GM19455 (cell line): ENCODE results near the gene EPHB6.
A peak's percentile ranks its signal among the peaks of the same experiment; 100 is the strongest.

Source experiments
- ATAC-seq: cut with Tn5 transposase; IDR thresholded peaks from one replicate; pipeline ENCODE4 v1.9.1; 2021; ENCODE audit not compliant: unreplicated experiment

Gene EPHB6

DNA sequence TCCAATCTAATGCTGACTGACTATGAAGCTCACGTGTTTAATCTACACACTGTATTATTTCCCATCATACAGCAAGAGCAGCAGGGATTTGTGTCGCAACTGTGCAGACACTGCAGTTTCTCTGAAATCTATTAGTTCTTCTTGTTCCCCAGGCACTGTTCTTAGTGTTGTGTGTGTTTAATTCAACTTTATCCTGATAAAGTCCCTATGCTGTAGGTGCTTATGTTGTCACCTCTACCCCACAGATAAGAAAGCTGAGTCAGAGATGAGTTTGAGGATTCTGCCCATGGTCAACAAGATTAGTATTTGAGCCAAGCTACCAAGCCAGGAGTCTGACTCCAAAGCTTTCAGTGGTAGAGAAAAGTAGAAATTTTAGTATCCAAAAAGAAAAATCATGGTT, 22.5 kb upstream of the EPHB6 start:
- no peak for ATAC-seq

DNA sequence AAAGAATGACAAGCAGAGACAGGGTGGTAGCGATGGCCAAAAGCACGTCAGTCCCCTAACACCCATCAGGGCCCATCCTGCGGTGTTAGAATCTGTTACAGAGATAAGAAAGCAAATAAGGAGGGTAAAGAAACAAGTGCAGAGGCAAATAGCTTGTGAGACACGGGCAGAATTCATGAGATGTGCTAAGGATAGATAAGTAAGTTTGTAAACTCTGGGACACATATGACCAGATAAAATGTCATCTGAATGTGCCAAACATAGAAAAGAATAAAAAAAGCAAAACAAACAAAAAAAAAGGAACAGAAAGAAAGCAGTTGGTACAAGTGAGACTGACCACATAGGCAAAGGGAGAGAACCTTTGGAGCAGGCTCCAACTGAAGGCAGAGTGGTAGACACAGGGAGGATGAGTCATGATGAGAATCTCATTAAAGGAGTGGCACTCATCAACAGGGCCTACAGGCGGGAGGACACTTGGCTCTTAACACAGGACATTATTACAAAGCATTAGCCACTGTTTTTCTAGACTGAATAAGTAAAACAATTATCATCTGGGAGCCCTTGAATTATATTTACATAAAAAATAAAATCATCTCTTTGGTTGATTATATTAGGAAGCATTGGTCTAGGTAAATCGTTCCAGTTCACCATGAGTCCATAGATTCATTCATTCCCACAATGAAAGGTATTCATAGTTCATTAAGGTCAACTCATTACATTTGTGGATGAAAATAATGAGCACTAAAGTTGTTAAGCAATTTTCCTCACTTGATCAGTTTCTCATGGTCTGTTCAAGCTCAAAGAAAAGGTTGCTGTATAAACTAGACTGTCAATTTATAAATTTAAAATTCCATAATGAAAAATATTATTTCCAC, 21.5 kb upstream of the EPHB6 start:
- no peak for ATAC-seq

DNA sequence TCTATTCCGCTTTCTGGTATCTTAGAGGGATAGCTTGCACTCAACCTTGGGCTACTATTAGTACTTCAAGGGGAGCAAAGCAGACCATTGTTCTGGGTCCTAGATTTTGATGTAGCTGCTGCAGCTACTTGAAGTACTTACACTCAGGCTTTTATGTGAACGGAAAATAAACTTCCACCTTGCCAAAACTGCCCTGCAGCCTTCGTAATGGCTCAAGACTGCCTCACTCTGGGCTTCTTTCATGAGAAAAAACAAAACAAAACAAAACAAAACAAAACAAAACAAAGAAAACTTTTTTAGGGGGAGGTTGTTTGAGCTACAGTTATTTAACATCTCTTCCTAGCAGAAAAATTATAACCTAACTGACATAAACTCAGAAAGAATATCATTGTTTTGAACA, 19.4 kb upstream of the EPHB6 start:
- ATAC-seq, result no peak

DNA sequence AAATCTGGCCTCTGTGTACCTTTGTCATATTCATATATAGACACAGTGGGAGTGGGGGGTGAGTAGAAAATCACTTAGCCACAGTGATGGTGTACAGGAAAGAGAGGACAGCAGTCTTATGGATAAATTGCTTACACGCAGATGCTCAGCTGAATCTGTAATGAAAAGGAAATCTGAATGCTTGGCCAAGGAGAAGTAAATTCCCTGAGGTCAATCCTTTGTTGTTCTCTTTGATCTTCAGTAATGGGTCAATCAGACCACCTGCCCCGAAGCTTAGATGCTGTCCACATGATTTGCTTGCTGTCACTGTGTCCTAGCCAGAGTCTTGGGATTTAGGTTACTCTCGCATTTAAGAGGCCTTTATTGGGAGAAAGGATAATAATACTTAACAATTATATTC, 18.4 kb upstream of the EPHB6 start:
- ATAC-seq, result no peak

DNA sequence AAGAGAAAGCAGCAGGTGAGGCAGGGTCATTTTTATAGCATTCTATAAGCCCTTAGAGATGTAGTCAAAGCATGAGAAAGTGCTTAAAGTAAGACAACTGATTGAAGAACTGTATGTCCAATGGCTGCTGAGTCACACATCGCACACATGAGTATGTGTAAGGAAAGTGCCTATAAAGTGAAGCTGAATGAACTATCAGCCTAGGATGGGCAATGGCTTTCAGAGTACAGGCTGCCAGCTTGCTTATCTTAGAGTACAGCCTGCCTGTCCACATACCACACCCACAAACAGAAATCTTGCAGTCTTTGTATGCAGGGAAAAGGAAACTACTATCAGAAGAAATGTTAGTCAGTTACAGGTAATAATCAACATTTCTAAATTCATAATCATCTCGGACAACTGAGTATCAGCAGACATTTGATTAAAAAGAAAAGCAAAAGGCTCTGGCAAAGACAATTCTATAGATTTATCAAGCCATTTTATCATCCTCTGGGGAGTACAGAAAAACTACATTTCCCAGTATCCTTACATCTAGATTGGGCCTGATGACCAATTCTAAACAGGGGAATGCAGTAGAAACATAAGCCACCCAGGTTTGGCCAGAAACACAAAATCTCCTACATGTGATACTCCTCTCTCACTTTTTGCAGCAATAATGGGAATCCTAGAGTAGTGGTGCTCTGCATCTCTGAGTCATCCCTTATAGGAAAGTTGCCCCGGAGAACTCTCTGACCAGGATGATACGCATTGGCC, 16.2 kb upstream of the EPHB6 start:
- no peak for ATAC-seq

DNA sequence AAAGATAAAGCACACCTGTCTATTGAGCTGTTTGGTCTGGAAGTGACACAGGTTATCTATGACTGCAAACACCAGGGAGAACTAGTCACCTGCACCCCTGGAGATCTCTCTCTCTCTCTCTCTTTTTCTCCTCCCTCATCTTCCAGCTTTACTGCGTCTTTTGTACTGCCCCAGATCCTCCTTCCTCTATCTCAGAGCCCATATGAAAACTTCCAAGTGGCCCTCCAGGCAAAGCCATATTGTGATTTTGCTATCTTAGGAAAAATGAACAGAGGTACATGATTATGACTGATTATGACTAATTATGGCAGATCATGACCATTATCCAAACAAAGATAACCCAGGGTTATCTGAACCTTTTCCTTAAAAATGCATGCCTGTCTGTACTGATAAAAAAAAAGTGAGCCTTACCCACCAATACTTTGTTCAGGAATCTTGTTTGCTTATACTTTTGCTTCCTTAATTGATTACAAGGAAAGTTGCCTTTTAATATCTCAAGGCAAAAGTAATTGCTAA, 12.6 kb upstream of the EPHB6 start:
- ATAC-seq, result no peak

DNA sequence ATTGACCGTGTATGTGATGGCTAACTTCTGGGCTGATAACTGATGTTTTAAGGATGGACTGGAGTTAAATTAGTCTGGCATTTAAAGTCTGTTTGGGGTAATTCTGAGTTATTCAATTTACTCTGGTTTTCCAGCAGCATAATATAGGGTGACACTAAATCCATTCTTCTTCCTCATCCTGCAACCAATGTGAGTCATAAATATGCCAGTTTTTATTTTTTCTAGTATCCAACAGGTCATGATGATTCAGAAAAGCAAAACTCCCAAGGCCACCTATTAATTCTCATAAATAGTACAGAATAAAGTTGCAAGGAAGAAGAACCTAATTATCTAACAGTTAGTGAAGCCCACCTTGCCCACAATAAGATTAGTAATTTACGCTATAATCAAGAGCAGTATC, 7.5 kb upstream of the EPHB6 start:
- no peak for ATAC-seq

DNA sequence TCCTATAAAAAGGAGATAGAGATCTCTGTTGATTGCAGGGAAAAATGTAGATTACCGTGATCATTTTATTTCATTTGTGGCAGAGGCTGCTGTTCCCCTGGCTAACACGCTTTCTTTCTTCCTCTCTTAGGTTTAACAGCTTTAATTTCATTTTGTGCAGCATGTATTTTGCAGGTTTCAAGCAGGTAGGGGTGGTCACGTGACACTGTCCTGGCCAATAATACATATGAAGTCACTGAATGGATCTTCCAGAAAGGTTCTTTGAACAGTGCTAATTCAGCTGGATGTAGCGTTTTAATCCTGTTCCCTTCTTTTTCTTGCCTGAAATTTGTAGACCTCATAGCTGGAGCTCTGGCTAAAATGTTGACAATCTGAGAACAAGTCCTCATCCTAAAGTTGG, 3.6 kb upstream of the EPHB6 start:
- no peak for ATAC-seq

DNA sequence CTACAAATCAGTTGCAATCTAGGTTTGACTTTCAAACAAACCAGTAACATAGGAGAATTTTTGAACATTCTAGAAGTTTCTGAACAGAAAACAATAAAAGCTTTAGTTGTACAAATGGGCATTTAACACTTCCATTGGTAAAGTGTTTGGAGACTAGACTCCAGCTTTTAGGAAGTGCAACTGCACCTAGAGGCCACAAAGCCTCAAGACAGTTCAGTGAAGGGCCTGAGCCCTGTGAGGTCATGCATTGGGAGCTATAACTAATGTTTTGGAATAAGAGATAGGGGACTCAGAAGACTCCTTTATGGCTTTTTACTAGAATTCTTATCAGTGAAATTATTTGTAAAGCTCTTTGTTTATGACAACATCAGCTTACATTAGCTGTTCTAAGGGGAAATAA, 3.0 kb upstream of the EPHB6 start:
- no peak for ATAC-seq

DNA sequence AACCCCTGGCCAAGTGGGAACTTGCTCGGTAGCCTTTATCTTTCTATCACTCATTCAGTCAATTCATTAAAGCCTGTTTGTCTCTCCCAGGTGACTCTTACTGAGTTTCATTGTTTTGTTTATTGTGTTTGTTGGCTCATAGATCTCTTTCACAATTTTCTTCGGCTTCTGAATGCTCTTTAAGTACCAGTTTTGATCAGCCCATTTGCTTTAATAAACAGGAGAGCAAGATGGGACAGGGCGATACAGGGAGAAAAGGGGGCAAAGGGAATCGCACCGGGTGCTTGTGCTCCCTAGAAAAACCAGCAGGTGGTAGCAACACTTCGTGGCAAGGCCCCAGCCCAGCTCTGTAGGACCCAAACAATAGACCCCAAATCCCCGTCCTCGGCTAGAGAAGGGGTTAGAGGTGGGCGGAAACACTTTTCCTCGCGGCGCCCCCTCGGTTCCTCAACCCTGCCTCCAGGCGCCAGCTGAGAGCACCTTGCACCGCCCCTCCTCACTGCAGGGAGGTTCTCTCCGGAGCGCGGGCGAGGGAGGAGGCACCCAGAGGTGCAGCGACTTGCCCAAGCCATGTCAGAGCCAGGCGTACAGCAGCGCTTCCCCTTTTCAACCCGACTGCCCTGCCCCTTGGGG, 1.0 kb upstream of the EPHB6 start:
- ATAC-seq, result peak; percentile 84

DNA sequence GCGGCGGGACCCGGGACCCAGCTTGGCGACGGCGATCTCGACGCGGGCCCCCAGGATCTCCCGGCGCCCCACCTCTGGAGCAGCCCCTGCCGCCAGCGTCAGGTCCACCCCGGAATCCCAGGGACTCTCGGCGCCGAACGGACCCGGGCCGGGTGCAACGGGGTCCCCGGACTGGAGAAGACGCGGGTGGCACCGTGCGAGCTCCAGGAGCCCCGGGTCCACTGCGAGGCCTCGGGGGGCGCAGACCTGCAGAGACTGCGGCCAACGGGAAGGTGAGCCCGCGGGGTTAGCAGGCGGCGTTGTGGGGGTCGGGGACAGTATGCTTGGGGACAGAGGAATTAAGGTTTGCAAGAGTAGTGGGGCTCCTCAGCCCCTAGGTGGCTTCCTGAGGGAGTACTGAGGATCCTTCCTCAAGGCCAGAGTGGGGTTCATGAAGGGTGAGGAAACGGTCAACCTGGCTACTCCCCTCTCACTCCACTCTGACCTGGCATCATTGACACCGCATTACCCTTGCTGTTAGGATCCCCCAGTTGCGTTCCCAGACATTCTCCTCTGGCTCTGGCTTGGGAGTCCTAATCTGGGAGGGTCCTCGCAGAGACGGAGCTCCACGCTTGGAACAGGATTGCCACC, 353 bp downstream of the EPHB6 start:
- peak; percentile 4 for ATAC-seq

DNA sequence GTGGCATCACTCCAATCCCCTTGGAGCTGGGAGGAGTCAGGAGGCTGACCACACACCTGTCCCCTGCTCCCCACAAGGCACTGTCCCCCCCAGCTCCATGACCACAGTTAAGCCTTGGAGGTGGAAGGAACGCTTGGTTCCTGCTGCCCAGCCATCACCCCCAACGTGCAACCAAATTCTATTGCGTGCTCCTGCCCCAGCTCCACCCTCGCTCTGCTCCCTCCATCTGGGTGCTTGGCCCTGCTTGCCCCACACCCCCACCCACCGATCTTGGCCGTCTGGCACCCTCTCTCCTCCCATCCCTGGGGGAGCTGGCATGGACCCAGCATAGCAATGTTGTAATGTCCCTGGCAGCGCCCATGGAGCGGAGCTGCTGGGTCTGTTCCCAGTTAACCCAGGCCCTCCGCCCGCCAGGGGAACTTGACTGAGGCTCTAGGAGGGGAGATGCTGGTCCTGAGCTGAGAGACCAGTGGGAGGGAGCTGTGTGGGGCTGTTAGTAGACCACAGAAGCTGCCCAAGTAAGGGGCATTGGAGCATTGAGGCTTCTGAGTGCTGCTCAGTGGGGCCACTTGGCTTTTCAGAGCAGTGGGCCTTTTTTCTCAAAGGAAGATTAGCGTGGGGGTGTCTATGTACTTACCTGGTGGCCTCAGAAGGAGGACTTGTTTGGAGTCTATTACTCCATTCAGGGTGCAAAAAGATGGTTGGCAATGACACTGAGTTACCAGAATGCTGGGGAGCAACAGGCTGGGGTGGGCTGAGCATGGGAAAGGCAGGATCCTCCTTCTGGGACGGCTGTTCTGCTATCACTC, 1.1 kb downstream of the EPHB6 start:
- ATAC-seq, result no peak

DNA sequence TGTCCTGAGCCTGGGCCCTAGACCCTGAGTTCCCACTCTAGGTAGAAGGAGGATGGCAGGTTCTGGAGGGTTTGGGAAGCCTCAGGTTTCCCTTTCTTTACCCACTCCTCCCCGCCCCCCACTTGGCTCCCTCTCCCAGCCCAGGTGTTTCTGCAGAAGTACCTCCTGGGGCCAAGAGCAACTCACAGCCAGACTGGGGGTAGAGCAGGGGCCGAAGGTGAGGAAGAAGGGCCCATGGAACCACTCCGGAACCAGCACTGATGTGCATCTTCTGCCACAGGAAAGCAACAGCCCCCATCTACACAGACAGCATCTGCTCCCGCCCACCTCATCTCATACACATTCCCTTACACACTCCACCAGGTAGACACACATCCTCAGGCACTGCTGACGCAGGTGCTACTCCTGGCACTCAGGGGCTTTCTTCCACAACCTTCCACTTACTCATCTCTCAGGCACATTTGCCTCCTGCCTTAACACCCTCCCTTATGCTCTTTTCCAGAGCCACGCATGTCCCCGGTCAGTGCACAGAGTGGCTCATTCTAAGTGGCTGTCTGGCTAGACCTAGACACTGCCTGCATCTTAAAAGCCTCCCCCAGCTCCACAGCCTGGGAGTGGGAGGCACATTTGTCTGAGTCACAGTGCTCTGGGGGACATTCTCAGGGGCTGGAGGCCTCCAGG, 1.8 kb downstream of the EPHB6 start:
- no peak for ATAC-seq

DNA sequence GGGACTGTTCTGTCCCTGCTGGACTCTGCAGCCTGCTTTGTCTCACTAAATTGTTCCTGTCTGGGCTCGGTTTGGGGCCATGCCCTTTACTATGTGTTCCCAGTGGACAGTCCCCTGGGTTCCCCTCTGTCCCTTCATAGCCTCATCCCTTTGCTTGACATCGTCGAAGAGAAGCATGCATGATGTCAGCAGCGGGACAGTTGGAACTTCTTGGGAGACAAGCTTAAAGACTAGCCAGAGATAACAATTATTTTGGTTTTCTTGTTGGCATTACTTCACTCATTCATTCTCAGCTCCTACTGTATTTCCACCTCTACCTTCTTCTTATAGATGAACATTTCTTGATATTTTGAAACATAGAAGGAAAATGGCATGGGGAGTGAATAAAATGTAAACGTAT, 2.7 kb downstream of the EPHB6 start:
- no peak for ATAC-seq

DNA sequence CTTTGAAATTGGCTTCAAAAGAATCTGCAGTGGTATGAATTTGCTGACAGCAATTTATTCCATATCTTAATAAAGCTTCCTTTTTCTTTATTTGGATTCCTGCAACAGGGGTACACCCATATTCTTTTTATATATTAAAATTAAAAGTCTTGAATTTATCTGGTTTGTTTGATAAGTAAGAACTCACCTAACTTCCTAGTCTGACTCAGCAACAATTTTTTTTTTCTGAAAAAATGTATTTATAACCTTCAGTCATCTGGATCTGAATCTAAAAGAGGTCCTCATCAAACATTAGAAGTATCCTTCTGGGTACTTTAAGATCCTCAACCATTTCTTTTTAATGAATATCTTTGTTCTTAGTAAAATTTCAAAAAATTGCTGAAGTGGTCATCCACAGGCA, 4.5 kb downstream of the EPHB6 start:
- no peak for ATAC-seq

DNA sequence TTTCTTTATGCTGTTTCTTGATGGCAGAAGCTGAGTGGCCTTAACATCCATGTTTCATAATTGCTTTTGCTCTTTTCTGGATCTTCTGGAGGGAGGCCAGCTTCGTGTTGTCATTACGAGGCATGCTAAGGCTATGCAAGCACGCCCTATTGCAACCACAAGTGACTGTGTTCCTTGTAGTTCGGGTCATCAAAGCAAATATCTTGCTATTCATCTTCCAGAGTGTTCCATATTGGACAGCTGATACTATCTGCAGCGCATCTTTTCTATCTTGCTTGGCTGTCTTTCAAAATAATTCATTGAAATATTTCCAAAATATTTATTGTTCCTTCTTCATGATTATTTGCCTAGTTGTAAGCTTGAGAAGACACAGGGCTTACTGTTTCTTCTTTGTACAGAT, 5.0 kb downstream of the EPHB6 start:
- no peak for ATAC-seq

DNA sequence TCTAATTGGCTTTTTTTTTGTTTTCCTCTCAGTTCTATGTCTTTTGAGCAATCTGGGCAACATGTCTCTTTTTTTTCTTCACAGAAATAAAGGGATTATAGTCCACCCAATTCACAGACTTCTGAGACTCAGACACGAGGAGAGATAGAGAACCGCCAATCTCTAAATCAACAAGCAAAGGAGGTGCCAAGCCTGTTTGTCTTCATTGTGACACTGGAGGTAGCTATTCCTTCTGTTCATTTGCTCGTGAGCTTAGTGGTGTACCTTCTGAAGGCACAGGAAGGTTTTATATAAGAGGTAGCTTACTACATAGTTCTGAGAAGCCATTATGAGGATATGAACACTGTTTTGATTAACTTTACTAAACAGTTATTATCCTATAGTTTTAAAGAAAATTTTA, 6.1 kb downstream of the EPHB6 start:
- ATAC-seq, result no peak

DNA sequence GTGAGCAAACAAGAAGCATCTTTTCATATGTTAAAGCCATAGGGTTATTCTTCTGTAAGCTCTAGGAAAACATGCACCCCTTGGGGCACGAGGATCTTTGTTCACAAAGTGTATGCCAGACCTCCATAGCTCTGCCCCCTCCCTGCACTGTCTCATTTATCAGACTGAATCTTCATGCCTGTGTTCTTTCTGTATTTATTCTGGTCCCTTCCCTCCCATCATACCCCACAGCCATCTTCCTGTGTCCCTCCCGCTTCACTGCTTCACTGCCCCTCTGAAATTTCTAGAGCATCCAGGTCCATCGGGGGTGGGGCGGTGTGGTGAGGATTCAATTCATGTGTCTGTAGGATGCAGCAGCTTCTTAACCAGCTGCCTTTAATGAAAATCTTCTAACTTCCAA, 7.5 kb downstream of the EPHB6 start:
- no peak for ATAC-seq

DNA sequence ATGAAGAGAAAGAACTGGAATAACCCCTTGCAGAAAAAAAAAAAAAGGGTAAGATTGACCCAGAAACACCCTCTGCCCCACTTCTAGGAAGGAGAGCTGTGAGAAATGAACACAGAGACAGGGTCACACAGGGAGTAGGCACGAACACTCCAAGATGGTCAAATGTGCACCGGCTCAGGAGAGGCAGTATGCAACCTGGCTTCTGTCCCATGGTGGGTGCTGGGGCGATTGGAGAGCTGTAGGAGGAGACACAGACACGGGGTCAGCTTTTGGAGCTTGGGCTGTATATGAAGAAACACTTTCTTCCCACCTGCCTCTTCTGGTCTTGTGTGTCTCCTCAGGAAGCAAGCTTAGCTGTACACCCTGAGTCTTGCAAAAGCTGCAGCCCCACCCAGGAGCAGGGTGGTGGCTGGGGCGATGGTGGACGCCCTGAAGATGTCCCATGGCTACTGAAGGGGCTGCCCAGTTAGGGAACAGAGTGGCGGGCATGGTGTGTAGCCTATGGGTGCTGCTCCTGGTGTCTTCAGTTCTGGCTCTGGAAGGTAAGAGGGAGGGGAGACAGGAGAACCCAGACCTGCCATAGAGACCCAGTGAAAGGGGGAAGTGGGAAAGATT, 8.0 kb downstream of the EPHB6 start:
- ATAC-seq, result no peak
